HL-60 (cell line): ENCODE results near the gene NLGN1.

ENCODE experiments used
- DNase-seq, 2 experiments: peaks; one replicate each; pipeline ENCODE4 v3.0.0-alpha.2; 2010 to 2020; ENCODE audit warnings: low read depth in 1 of 2, low spot score in 1 of 2
- H3K27ac ChIP-seq: fragments of 250-450 bp; sonication (Bioruptor Pico); replicated peaks from 2 replicates; pipeline ENCODE4 v1.5.1; 2020; ENCODE audit warnings: mild to moderate bottlenecking, moderate library complexity
- H3K27me3 ChIP-seq: fragments of 250-450 bp; sonication (Bioruptor Pico); 2 replicates; pipeline ENCODE4 v1.5.1; 2021; ENCODE audit warnings: mild to moderate bottlenecking, moderate library complexity; ENCODE audit not compliant: insufficient read depth, poor library complexity, severe bottlenecking
- H3K4me3 ChIP-seq: replicated peaks from 2 replicates; pipeline ENCODE4 v1.5.1; 2011; ENCODE audit warnings: mild to moderate bottlenecking, control low read depth, low read length; ENCODE audit not compliant: insufficient read depth
- CTCF ChIP-seq: IDR thresholded peaks from one replicate; pipeline ENCODE4 v1.5.1; 2011; ENCODE audit warnings: low read length, control low read depth, inconsistent platforms; ENCODE audit not compliant: insufficient read depth
- GABPA ChIP-seq: IDR thresholded peaks from 2 replicates; pipeline ENCODE4 v1.6.1; 2012; ENCODE audit warnings: low read depth
- POLR2AphosphoS5 ChIP-seq: IDR thresholded peaks from 2 replicates; pipeline ENCODE4 v1.6.1; 2012; ENCODE audit warnings: low read depth
- REST ChIP-seq: IDR thresholded peaks from 2 replicates; pipeline ENCODE4 v1.6.1; 2012; ENCODE audit warnings: low read depth; ENCODE audit not compliant: insufficient replicate concordance
- SPI1 ChIP-seq: IDR thresholded peaks from 2 replicates; pipeline ENCODE4 v1.6.1; 2012; ENCODE audit warnings: low read depth, mild to moderate bottlenecking, borderline replicate concordance

NLGN1 gene

GRCh38 chr3:174132421-174133042, 735.0 kb downstream of the NLGN1 start:
- no peak overlapping the region for H3K27ac ChIP-seq
- no peak for DNase-seq
- peaks cover 2% of the 10 kb centered on the region for H3K27me3 ChIP-seq
- TF ChIP-seq GABPA = no peak
- TF ChIP-seq REST = no peak
- no peak for TF ChIP-seq POLR2AphosphoS5
- no peak for TF ChIP-seq SPI1
- no peak for TF ChIP-seq CTCF
- H3K4me3 ChIP-seq = no peak overlapping the region

GRCh38 chr3:174146008-174146407, 748.5 kb downstream of the NLGN1 start:
- H3K27ac ChIP-seq = no peak overlapping the region
- no peak for TF ChIP-seq SPI1
- no peak for TF ChIP-seq REST
- no peak for TF ChIP-seq CTCF
- no peak for TF ChIP-seq GABPA
- no peak for TF ChIP-seq POLR2AphosphoS5
- no peak overlapping the region for H3K4me3 ChIP-seq
- DNase-seq = no peak
- no peaks in the 10 kb centered on the region for H3K27me3 ChIP-seq

GRCh38 chr3:174147798-174148197, 750.3 kb downstream of the NLGN1 start:
- H3K4me3 ChIP-seq = no peak overlapping the region
- no peak for DNase-seq
- TF ChIP-seq REST (no peak), CTCF (no peak), GABPA (no peak), SPI1 (no peak), POLR2AphosphoS5 (no peak)

More at GRCh38 chr3:174147798-174148197, 750.3 kb downstream of the NLGN1 start:
- Histone ChIP-seq H3K27me3 (no peaks in the 10 kb centered on the region), H3K27ac (no peak overlapping the region)
